Non-pigmented ciliary epithelial cell (primary cell): ENCODE measurements around the gene HJV.

Experiments
- DNase-seq: peaks from one replicate; pipeline ENCODE4 v3.0.0-alpha.2; 2010; ENCODE audit warnings: low read depth

Gene HJV

GRCh38 chr1:145992958-145993617, 28.4 kb downstream of the HJV start:
- DNase-seq: no peak

DNA sequence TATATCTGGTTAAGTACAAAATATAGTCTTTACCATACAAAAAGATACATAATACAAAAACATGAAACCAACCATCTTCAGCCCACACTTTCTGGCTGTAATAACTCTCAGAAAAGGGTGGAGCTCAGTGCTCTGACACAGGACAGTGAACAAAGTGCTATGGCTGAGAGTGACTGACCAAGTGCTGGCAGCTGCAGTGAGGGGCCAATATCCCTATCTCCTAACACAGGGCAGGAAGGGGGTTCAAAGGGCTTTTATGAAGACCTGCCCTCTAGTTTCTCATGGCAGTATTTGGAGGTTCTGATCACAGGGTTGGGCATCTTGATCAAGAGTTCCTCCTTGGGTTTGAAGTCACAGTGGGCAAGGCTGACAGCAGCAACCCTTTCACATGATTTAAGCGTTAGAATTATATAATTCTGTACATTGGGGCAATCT, 29.0 kb downstream of the HJV start:
- DNase-seq: no peak

DNA sequence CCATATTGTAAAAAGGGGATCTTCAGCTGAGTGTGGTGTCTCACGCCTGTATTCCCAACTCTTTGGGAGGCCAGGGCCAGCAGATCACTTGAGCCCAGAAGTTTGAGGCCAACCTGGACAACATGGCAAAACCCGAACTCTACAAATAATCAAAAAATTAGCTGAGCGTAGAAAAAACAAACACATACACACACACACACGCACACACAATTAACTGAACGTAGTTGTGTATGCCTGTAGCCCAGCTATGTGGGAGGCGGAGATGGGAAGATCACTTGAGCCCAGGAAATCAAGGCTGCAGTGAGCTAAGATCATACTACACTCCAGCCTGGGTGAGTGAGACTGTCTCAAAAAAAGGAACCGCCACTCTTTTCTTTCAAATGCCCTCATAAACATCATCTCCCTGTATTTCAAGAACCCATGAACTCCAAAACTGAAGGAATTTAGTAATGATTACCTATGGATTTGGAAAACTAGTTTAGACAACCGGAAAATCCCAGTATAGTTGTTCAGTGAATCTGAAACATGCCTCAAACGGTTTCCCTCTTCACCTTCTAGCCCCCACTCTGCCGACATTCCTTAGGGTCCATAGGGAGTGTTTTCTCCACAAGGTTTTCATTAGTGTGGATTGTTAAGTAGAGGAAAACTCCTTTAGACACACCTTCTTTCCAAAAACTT, 29.7 kb downstream of the HJV start:
- no peak for DNase-seq

GRCh38 chr1:145990249-145990855, 31.2 kb downstream of the HJV start:
- DNase-seq: no peak

GRCh38 chr1:145988773-145989172, 32.8 kb downstream of the HJV start:
- DNase-seq: no peak

DNA sequence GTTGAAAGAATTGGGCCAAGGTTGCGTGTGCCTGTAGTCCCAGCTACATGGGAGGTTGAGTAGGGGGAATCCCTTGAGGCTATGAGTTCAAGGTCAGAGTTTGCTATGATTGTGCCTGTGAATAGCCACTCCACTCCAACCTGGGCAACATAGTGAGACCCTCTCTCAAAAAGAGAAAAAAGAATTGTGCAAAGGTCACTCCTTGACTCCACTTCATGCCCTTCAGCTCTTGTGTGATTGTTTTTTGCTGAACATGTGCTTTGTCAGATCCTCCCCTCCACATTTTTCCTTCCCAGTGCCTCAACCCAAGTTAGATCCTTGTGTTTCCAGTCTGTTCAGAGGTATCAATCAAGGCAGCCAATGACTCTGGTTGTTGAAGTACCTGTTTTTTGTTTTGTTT, 33.6 kb downstream of the HJV start:
- DNase-seq: no peak

GRCh38 chr1:145986551-145986950, 35.0 kb downstream of the HJV start:
- DNase-seq: no peak

DNA sequence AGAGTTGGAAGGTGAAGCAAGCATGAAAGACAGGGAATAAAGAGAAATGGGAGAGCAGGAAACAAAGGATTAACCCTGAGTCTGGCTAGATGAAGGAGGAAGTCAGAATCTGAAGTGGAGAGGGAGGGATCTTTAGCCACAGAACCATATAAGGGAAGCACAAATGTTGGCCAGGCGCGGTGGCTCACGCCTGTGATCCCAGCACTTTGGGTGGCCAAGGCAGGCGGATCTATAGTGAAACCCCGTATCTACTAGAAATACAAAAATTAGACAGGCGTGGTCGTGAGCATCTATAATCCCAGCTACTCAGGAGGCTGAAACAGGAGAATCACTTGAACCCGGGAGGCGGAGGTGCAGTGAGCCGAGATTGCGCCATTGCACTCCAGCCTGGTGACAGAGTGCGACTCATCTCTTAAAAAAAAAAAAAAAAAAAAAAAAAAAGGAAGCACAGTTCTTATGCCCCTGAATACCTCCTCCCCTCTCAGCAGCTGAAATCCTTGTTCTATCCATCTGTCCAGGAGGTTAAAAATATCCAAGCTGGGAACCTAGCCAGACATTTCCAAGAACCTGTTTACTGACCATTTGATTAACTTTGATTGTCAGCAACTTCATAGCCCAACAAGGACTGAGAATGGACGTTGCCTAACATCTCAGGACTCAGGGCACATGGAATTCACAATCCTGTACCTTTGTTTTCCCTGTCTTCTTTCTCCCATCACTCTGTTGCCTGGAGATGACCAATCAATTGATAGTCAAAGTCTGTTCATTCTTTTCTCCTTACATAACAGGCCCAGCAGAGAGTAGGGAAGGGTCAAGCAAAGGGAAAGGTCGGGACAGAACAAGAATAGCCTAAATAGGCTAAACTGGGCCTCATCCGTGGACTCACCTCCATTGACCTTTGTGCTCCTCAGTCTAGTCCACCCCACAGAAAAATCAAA, 35.8 kb downstream of the HJV start:
- DNase-seq: no peak

DNA sequence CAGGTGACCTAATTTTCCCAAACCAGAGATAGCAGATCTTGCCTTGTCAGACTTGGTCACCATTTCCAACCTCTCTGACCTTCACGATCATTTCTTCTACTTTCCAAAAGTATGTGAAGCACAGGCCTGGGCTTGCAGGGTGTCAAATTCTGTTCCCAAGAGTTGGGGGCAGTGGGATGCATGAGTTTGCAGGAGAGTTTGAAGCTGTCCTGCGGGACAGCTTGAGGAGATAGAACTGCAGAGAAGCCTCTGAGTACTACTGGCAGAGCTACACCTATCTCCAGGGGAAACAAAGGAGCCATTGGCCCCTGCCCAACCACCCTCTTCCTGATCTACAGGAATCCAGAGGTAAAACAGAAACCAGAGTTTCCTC, 36.4 kb downstream of the HJV start:
- DNase-seq: no peak

DNA sequence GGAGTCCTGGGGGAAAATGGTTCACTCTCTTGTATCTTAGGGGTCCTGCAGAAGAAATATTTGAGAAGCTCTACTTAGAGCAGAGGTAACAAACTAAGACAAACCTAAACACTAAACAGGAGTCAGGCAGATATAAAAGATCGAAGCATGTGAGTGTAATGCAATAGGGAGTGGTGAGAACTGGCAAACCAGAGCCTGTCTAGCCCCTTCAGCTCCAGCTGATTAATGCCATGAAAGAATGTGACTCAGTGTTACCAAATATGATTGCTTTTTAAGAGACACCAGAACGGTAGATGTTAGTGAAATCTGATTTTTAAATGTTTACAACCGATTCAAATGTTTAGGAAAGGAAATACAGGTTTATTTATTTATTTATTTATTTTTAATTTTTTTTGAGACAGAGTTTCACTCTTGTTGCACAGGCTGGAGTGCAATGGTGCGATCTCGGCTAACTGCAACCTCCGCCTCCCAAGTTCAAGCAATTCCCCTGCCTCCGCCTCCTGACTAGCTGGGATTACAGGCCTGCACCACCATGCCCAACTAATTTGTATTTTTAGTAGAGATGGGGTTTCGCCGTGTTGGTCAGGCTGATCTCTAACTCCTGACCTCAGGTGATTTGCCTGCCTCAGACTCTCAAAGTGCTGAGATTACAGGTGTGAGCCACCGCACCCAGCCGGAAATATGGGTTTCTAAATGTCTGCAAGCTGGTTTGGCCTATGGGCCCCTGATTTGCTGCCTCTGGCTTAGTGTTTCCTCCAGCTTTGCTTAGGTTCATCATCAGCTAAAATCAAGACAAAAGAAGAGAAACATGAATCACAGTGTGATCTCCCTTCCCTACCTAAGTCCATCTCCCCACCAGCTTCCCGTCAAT, 37.3 kb downstream of the HJV start:
- no peak for DNase-seq

DNA sequence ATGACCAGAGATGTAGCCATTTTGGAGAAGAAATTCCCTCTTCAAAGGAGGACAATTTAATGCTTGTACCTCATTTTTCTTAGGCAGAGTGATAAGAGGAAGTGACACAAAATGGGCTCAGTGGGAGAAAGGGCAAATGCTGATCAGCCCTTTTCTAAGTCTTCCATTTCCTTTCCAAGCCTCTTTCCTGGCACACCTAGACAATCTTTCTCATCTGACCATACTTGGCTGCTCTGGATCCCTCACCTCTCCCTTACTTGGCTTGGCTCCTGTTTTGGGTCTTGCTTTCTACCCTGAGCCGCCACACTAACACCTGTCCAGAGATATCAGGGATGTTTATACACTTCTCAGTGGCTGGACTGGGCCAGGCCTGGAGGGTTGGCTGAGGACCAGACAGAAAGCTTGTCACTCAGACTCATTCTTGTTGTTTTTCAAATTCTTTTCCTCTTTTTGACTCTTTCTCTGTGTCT, 38.3 kb downstream of the HJV start:
- no peak for DNase-seq

GRCh38 chr1:145982010-145982723, 39.4 kb downstream of the HJV start:
- no peak for DNase-seq

- DNase-seq: no peak
Observed at GRCh38 chr1:145980457-145980994, 41.0 kb downstream of the HJV start.

DNA sequence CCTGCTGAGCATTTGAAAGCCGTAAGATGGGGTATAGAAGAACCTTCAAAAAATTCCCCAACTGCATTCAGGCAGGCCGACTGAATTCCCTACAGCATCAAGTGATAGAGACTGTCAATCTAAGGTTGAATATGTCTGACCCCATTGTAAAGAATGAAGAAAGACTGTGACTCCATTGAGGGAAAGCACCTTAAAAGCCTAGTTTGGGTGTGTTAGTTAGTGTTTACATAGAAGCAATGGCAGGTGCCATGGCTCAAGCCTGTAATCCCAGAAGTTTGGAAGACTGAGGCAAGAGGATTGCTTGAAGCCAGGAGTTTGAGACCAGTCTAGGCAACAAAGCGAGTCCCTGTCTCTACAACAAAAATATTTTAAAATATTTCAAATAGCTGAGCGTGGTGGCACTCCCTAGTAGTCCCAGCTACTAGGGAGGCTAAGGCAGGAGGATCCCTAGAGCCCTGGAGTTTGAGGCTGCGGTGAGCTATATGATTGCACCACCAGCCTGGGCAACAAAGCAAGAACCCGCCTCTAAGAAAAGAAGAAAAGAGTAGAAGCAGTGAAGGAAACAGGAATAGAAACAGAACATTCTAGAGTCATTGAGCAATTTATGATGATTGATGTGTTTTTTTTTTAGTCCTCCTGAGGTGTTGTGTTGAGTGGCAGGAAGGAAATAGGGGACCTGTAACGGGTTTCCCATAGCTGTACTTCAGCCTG, 41.6 kb downstream of the HJV start:
- DNase-seq: no peak

DNA sequence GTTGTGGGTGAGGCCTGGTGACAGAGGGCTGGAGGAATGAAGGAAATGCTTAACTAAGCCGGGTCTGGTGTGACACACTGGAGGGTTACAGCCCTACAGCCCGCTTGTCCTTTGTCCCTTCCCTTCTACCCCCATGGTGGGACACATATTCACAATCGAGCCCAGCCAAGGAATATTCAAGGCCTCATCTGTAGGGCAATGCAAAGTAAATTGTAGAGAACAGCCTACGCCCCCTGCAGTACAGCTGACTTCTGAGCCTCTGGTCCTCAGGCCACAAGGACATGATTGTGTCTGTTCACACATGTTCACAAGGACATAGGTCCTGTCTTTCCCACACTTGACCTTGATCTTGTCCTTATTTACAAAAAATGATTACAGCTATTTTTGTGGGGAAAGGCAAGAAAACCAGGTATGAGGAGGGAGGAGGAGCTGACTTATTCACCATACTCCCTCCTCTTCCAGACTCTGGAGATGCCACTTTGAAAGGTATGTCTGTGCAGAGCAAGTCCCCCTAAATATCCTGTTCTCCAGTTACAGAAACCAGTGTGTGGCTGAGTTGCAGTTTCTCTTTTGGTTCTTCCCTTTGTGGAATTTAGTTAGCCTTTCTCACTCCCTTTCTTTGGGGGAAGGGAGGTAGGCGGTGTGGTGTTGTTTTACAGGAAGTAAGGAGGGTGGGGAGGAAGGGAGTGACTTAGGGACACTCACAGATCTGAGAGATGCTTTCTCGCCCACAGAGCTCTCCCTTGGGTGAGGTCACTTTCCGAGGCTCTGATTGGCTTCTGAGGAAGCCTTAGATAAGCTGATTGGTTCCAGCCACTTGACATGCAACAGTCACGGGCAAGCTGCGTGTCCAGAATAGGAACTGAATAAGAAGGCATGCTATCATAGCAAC, 42.4 kb downstream of the HJV start:
- peak; percentile 100 for DNase-seq

GRCh38 chr1:145978471-145978853, 43.1 kb downstream of the HJV start:
- no peak for DNase-seq

DNA sequence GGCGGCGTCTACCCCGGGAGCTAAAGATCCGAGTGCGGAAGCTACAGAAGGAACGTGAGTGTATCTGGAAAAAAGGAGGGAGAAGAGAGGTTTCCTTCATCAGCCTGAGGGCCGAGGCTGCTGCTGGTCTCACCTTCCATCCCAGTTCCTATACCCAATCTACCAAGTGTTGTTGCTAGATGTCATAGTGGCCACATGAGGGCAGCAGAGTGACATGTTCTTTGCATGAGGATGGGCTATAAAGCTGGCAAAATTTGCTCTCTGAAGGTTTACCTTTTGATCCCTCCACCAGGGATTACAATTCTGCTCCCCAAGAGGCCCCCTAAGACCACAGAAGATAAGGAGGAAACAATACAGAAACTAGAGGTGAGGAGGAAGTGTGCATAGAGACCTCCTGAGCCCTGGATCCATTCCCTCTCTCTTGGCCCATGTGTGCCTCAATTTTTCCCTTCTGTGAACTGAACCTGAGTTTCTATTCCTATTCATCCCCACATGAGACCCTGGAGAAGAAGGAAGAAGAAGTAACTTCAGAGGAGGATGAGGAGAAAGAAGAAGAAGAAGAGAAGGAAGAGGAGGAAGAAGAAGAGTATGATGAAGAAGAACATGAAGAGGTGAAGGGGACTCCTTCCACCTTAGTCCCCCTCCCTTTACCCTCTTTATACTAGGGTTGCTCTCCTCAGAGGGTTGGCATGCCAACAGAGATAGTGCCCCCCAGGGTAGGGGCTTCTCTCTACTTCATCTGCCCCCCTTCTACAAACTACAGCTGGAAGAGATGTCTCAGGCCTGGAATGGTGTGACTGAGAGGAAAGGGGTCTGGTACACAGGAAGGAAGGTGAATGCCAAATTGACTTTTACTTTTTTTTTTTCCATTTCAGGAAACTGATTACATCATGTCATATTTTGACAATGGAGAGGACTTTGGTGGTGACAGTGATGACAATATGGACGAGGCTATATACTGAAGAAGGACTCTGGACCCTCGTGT, 43.8 kb downstream of the HJV start:
- peak; percentile 58 for DNase-seq
